HEK293T (cell line): ENCODE data around the gene INKA2.

Experiments used
- CTCF ChIA-PET: fragments of 350-600 bp; formaldehyde crosslinking; extraction: SDS; loops from one replicate; lab custom pipeline; 2021; ENCODE audit warnings: antibody characterized with exemption, inconsistent platforms; lab: Yijun Ruan, JAX
- POLR2A ChIA-PET: fragments of 350-600 bp; formaldehyde crosslinking; extraction: SDS; loops from one replicate; lab custom pipeline; 2020; ENCODE audit warnings: antibody characterized with exemption, inconsistent platforms; lab: Yijun Ruan, JAX
- DNase-seq: peaks from one replicate; pipeline ENCODE4 v3.0.0; 2012; ENCODE audit warnings: mixed read lengths; ENCODE audit errors: extremely low spot score
- ARNT ChIP-seq: fragments of 450-650 bp; IDR thresholded peaks from 2 replicates; pipeline ENCODE4 v1.6.1; 2017; ENCODE audit warnings: mild to moderate bottlenecking
- BHLHE40 ChIP-seq: fragments of 450-650 bp; IDR thresholded peaks from 2 replicates; pipeline ENCODE4 v1.6.1; 2016; ENCODE audit warnings: mild to moderate bottlenecking, moderate library complexity, borderline replicate concordance
- CTBP1 ChIP-seq: fragments of 450-650 bp; IDR thresholded peaks from 2 replicates; pipeline ENCODE4 v1.6.1; 2016; ENCODE audit warnings: borderline replicate concordance
- ELF4 ChIP-seq: fragments of 450-650 bp; IDR thresholded peaks from 2 replicates; pipeline ENCODE4 v1.6.1; 2017; ENCODE audit warnings: antibody characterized with exemption
- FOXA1 ChIP-seq: fragments of 450-650 bp; IDR thresholded peaks from 2 replicates; pipeline ENCODE4 v1.6.1; 2016; ENCODE audit warnings: mild to moderate bottlenecking
- FOXK2 ChIP-seq: fragments of 450-650 bp; IDR thresholded peaks from 2 replicates; pipeline ENCODE4 v1.6.1; 2016; ENCODE audit warnings: mild to moderate bottlenecking
- FOXM1 ChIP-seq: fragments of 450-650 bp; IDR thresholded peaks from 2 replicates; pipeline ENCODE4 v1.6.1; 2017; ENCODE audit warnings: mild to moderate bottlenecking, borderline replicate concordance
- HDGF ChIP-seq: fragments of 450-650 bp; IDR thresholded peaks from 2 replicates; pipeline ENCODE4 v1.6.1; 2017; ENCODE audit warnings: antibody characterized with exemption, borderline replicate concordance
- L3MBTL2 ChIP-seq: fragments of 450-650 bp; conservative IDR thresholded peaks from 2 replicates; pipeline ENCODE4 v1.6.1; 2016; ENCODE audit warnings: mild to moderate bottlenecking
- LEF1 ChIP-seq: fragments of 450-650 bp; IDR thresholded peaks from 2 replicates; pipeline ENCODE4 v1.6.1; 2017; ENCODE audit warnings: mild to moderate bottlenecking, borderline replicate concordance
- NFRKB ChIP-seq: fragments of 450-650 bp; IDR thresholded peaks from 2 replicates; pipeline ENCODE4 v1.6.1; 2016; ENCODE audit warnings: mild to moderate bottlenecking, moderate library complexity
- SP1 ChIP-seq: fragments of 450-650 bp; IDR thresholded peaks from 2 replicates; pipeline ENCODE4 v1.6.1; 2017
- SUZ12 ChIP-seq: fragments of 450-650 bp; IDR thresholded peaks from 2 replicates; pipeline ENCODE4 v1.6.1; 2016; ENCODE audit warnings: mild to moderate bottlenecking
- TARDBP ChIP-seq: fragments of 450-650 bp; IDR thresholded peaks from 2 replicates; pipeline ENCODE4 v1.6.1; 2016
- ZNF384 ChIP-seq: fragments of 450-650 bp; IDR thresholded peaks from 2 replicates; pipeline ENCODE4 v1.6.1; 2016
- TF ChIP-seq, protein P1 (sequence below): fragments of 450-650 bp; IDR thresholded peaks from 2 replicates; pipeline ENCODE4 v1.6.1; 2016

The INKA2 gene

DNA sequence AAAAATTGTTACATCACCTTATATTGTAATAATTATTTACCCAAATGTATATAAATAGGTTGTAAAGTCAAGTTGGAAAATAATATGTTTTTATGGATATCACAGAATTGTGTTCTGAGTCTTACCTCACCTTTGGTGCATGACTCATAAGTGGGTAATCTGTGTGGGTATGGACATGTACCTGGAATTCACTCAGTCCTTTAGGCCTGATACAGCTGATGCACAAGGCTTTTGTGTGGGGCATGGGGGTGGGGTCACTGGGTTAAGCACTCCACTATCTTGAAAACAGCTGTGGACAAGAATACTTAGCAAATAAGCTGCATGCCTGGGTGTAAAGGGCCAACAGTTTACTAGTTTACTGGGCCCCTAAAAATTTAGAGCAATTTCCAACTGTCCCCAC is 34.4 kb downstream of the INKA2 start:
- POLR2A ChIA-PET = interaction anchor here (1.0 kb wide), 1 partner anchor 50 kb away, joined by 3 read pairs; no protein-coding TSS in a partner anchor
- CTCF ChIA-PET = no interaction called here
- DNase-seq = no peak
- TF ChIP-seq CTBP1 (no peak), L3MBTL2 (no peak), LEF1 (no peak), SUZ12 (no peak), TARDBP (no peak), HDGF (no peak), BHLHE40 (no peak), ZNF384 (no peak), FOXK2 (no peak), FOXA1 (no peak), SP1 (no peak), NFRKB (no peak), ARNT (no peak), ELF4 (no peak)
- TF ChIP-seq, protein P1, sequence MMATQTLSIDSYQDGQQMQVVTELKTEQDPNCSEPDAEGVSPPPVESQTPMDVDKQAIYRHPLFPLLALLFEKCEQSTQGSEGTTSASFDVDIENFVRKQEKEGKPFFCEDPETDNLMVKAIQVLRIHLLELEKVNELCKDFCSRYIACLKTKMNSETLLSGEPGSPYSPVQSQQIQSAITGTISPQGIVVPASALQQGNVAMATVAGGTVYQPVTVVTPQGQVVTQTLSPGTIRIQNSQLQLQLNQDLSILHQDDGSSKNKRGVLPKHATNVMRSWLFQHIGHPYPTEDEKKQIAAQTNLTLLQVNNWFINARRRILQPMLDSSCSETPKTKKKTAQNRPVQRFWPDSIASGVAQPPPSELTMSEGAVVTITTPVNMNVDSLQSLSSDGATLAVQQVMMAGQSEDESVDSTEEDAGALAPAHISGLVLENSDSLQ = no peak

DNA sequence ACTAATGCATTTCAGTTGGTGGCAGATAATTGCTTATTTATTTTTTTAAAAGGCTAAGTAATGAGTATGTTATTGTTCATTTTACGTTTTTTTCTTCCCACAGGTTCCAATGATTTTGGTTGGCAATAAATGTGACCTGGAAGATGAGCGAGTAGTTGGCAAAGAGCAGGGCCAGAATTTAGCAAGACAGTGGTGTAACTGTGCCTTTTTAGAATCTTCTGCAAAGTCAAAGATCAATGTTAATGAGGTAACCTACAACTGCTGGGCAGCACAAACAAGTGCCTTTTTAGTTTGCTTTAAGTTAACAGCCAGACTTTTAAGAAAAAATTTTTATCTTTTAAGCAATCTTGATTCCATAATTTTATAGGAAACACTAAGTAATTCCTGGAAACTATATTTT is 35.0 kb downstream of the INKA2 start:
- ChIA-PET CTCF (no interaction called here), POLR2A (no interaction called here)
- TF ChIP-seq HDGF (no peak), ELF4 (no peak), BHLHE40 (no peak), FOXM1 (no peak), LEF1 (no peak)
- TF ChIP-seq, protein P1 = no peak
- DNase-seq = no peak

DNA sequence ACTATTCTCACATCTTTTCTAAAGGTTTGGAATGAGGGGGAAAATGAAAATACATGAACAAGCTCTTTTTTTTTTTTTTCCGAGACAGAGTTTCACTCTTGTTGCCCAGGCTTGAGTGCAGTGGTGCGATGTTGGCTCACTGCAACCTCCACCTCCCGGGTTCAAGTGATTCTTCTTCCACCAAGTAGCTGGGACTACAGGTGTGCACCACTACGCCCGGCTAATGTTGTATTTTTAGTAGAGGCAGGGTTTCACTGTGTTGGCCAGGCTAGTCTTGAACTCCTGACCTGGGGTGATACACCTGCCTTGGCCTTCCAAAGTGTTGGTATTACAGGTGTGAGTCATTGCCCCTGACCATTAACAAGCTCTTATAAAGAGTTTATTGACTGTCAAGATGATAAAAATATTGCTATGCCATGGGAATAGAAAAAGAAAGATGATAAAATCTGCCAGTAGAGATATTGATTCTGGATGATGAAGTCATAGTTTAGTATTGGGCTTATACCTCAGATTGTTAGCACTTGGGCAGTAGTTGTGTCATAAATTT is 36.6 kb downstream of the INKA2 start:
- TF ChIP-seq ZNF384 = no peak
- no peak for TF ChIP-seq LEF1
- TF ChIP-seq L3MBTL2 = no peak
- TF ChIP-seq FOXA1 = no peak
- TF ChIP-seq ARNT = no peak
- TF ChIP-seq NFRKB = no peak
- TF ChIP-seq BHLHE40 = no peak
- TF ChIP-seq HDGF = no peak
- TF ChIP-seq CTBP1 = no peak
- TF ChIP-seq FOXK2 = no peak
- TF ChIP-seq, protein P1 = no peak
- TF ChIP-seq SUZ12 = no peak
- no peak for TF ChIP-seq ELF4
- no peak for TF ChIP-seq SP1
- no peak for TF ChIP-seq TARDBP
- no peak for TF ChIP-seq FOXM1
- ChIA-PET CTCF (no interaction called here), POLR2A (no interaction called here)
- DNase-seq = no peak

DNA sequence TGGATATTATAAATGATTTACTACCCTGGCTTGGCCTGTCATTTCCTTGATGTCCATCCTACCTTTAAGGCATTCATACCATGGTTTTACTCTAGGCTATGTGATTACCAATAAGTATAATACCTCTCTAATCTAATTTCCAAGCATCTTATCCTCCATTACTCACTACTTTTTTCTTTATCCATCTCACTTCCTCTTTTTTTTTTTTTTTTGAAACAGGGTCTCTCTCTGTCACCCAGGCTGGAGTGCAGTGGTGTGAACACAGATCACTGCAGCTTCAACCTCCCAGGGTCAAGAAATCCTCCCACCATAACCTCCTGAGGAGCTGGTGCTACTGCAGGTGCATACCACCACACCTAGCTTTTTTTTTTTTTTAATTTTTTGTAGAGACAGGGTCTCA is 39.9 kb downstream of the INKA2 start:
- TF ChIP-seq L3MBTL2 (no peak), ELF4 (no peak), ARNT (no peak), CTBP1 (no peak), ZNF384 (no peak), BHLHE40 (no peak), FOXA1 (no peak), FOXK2 (no peak), SUZ12 (no peak), NFRKB (no peak), FOXM1 (no peak), HDGF (no peak), TARDBP (no peak), LEF1 (no peak), SP1 (no peak)
- TF ChIP-seq, protein P1 = no peak
- CTCF ChIA-PET = no interaction called here
- POLR2A ChIA-PET = interaction anchor here (1.1 kb wide), 1 partner anchor 56 kb away, joined by 3 read pairs; no protein-coding TSS in a partner anchor
- no peak for DNase-seq

DNA sequence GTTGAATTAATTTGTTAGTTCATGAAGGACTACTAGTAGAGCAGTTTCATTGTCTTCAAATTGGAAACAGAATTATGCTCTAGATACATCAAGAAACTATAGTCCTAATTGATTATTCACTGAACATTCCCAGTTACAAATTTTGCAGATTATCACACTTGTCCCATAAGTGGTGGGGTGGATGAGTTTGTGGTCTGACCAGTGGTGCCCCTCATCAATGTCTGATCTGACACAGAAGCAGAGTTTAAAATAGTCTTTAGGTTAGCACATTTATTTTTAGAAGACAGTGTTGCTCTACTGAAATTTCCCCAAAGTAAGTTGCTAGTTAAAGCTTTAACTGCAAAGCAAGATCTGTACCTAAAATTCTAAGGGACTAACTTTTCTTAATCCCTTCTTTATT is 42.9 kb downstream of the INKA2 start:
- ChIA-PET CTCF (no interaction called here), POLR2A (no interaction called here)
- no peak for DNase-seq
- no peak for TF ChIP-seq NFRKB
- TF ChIP-seq, protein P1 = no peak

DNA sequence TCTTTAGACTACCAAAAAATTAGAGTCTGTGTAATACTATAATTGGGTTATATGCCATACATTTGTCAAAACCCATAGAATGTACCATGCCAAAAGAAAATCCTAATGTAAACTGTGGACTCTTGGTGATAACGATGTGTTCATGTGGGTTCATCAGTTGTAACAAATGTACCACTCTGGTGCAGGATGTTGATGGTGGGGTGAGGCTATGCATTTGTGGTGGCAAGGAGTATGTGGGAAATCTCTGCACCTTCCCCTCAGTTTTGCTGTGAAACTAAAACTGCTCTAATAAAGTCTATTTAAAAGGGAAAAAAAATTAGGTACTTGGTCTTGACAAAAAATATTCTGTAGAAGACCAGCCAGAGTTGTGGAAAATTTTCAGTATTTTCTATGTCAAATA is 43.4 kb downstream of the INKA2 start:
- CTCF ChIA-PET = no interaction called here
- no peak for TF ChIP-seq ZNF384
- no peak for TF ChIP-seq SUZ12
- TF ChIP-seq CTBP1 = no peak
- TF ChIP-seq HDGF = no peak
- TF ChIP-seq FOXK2 = no peak
- no peak for TF ChIP-seq SP1
- TF ChIP-seq, protein P1 = no peak
- no peak for TF ChIP-seq BHLHE40
- TF ChIP-seq FOXA1 = no peak
- TF ChIP-seq TARDBP = no peak
- no peak for TF ChIP-seq FOXM1
- no peak for TF ChIP-seq NFRKB
- TF ChIP-seq LEF1 = no peak
- no peak for TF ChIP-seq L3MBTL2
- no peak for TF ChIP-seq ARNT
- no peak for TF ChIP-seq ELF4
- no peak for DNase-seq
- POLR2A ChIA-PET = no interaction called here
